DND-41 (cell line): ENCODE results near the gene NTN4.
"Not testable (repeated sequence)": the region's sequence is repeated elsewhere in the genome, so short reads cannot be mapped to it uniquely, and the experiment has no call there.

ENCODE experiments used
- ATAC-seq: fragments of 200-7000 bp; cut with Tn5 transposase; 3 replicates; pipeline ENCODE4 v1.9.1; 2021; ENCODE audit warnings: low read depth; ENCODE audit not compliant: insufficient read depth
- DNase-seq: peaks from one replicate; pipeline ENCODE4 v3.0.0-alpha.2; 2020
- H2AFZ ChIP-seq: 2 replicates; pipeline ENCODE4 v1.6.0; 2012; ENCODE audit warnings: low read depth, low read length
- H3K27ac ChIP-seq: 2 replicates; pipeline ENCODE4 v1.5.1; 2012; ENCODE audit warnings: low read length, inconsistent platforms
- H3K27me3 ChIP-seq: fragments of 200-600 bp; sonication (generic); 2 replicates; pipeline ENCODE4 v1.6.0; 2012; ENCODE audit warnings: low read length, mild to moderate bottlenecking, inconsistent platforms; ENCODE audit not compliant: insufficient read depth, poor library complexity
- H3K36me3 ChIP-seq: 2 replicates; pipeline ENCODE4 v1.5.1; 2012; ENCODE audit warnings: low read length, inconsistent platforms; ENCODE audit not compliant: insufficient read depth
- H3K4me1 ChIP-seq: 2 replicates; pipeline ENCODE4 v1.5.1; 2012; ENCODE audit warnings: mild to moderate bottlenecking, low read length; ENCODE audit not compliant: insufficient read depth
- H3K4me2 ChIP-seq: 2 replicates; pipeline ENCODE4 v1.6.0; 2012; ENCODE audit warnings: mild to moderate bottlenecking, moderate library complexity, low read length, inconsistent platforms; ENCODE audit not compliant: insufficient read depth
- H3K4me3 ChIP-seq, 2 experiments: fragments of 200-600 bp in 1 of 2; shearing (Covaris generic) in 1 of 2; 2 replicates each; pipeline ENCODE4 v1.5.1; 2012 to 2016; ENCODE audit warnings: inconsistent platforms in 2 of 2, low read length in 2 of 2, mild to moderate bottlenecking in 2 of 2, low read depth in 1 of 2, moderate library complexity in 1 of 2
- H3K79me2 ChIP-seq: 2 replicates; pipeline ENCODE4 v1.6.0; 2012; ENCODE audit warnings: low read length, inconsistent platforms; ENCODE audit not compliant: insufficient read depth
- H3K9ac ChIP-seq: 2 replicates; pipeline ENCODE4 v1.6.0; 2012; ENCODE audit warnings: low read depth, mild to moderate bottlenecking, inconsistent platforms, low read length, moderate library complexity
- H3K9me3 ChIP-seq: 2 replicates; pipeline ENCODE4 v1.5.1; 2012; ENCODE audit warnings: low read length, moderate library complexity, mild to moderate bottlenecking, inconsistent platforms; ENCODE audit not compliant: insufficient read depth, severe bottlenecking
- H4K20me1 ChIP-seq: 2 replicates; pipeline ENCODE4 v1.6.0; 2012; ENCODE audit warnings: low read length; ENCODE audit not compliant: insufficient read depth
- EZH2 ChIP-seq: IDR thresholded peaks from 3 replicates; pipeline ENCODE4 v1.6.1; 2012; ENCODE audit warnings: borderline replicate concordance, low read depth, mild to moderate bottlenecking, moderate library complexity, low read length, inconsistent platforms; ENCODE audit not compliant: severe bottlenecking
- TF ChIP-seq, protein P1 (sequence below): IDR thresholded peaks from 2 replicates; pipeline ENCODE4 v1.5.1; 2012; ENCODE audit warnings: borderline replicate concordance, low read length, moderate library complexity, mild to moderate bottlenecking; ENCODE audit not compliant: poor library complexity, severe bottlenecking; ENCODE audit errors: extremely low read depth

The NTN4 gene

DNA sequence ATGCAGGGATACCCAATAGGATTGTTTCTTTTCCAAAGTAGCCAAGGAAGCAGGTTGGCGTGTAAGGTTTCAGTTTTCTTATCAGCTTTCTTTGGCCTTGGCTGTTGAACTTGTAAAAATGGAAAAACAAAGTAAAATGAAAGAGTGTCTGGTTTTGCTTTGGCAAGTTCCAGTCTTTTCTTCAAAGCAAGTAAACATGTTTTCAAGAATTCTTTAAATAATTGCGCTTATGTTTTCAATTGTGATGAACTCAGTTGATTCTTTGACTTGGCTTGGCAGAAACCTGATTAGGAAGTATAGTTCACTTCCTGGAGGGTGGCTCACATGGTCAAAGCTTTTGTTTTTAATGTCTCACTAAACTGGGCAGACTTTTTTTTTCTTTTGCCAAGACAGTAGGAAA is 127.0 kb downstream of the NTN4 start:
- Histone ChIP-seq H3K79me2 (no peaks in the 10 kb centered on the region), H3K9ac (no peak overlapping the region), H3K4me3 (no peak overlapping the region), H3K9me3 (no peaks in the 10 kb centered on the region), H4K20me1 (no peaks in the 10 kb centered on the region), H2AFZ (no peak overlapping the region), H3K4me1 (no peaks in the 10 kb centered on the region), H3K27ac (no peak overlapping the region), H3K36me3 (no peaks in the 10 kb centered on the region), H3K4me2 (no peak overlapping the region), H3K27me3 (no peaks in the 10 kb centered on the region)
- DNase-seq (no peak), ATAC-seq (no peak)
- TF ChIP-seq, protein P1, sequence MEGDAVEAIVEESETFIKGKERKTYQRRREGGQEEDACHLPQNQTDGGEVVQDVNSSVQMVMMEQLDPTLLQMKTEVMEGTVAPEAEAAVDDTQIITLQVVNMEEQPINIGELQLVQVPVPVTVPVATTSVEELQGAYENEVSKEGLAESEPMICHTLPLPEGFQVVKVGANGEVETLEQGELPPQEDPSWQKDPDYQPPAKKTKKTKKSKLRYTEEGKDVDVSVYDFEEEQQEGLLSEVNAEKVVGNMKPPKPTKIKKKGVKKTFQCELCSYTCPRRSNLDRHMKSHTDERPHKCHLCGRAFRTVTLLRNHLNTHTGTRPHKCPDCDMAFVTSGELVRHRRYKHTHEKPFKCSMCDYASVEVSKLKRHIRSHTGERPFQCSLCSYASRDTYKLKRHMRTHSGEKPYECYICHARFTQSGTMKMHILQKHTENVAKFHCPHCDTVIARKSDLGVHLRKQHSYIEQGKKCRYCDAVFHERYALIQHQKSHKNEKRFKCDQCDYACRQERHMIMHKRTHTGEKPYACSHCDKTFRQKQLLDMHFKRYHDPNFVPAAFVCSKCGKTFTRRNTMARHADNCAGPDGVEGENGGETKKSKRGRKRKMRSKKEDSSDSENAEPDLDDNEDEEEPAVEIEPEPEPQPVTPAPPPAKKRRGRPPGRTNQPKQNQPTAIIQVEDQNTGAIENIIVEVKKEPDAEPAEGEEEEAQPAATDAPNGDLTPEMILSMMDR = no peak
- TF ChIP-seq EZH2 = no peak

DNA sequence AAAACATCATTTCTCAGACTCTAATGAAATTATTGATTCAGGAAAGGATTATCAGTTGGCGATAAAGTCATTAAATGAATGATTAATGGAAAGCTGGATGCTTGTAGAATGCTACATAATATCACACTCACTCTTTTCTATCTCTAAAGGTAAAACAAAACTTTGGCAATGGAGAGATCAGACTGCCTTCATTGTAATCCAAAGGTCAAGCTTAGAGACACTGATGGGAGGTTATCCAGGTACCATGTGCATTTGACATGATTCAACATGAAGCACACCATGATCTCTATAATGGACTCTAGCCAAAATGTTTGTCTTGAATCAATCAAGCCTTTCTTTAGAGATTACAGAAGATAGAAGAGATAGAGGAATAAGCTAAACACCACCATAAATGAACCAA is 129.2 kb downstream of the NTN4 start:
- Histone ChIP-seq H4K20me1 (no peaks in the 10 kb centered on the region), H3K27me3 (no peaks in the 10 kb centered on the region), H3K9me3 (no peaks in the 10 kb centered on the region), H3K27ac (no peak overlapping the region), H3K4me1 (no peaks in the 10 kb centered on the region), H3K4me3 (no peak overlapping the region), H3K79me2 (no peaks in the 10 kb centered on the region), H3K36me3 (no peaks in the 10 kb centered on the region), H3K9ac (no peak overlapping the region), H2AFZ (no peak overlapping the region), H3K4me2 (no peak overlapping the region)
- ATAC-seq (no peak), DNase-seq (no peak)
- TF ChIP-seq, protein P1 = no peak
- TF ChIP-seq EZH2 = no peak

DNA sequence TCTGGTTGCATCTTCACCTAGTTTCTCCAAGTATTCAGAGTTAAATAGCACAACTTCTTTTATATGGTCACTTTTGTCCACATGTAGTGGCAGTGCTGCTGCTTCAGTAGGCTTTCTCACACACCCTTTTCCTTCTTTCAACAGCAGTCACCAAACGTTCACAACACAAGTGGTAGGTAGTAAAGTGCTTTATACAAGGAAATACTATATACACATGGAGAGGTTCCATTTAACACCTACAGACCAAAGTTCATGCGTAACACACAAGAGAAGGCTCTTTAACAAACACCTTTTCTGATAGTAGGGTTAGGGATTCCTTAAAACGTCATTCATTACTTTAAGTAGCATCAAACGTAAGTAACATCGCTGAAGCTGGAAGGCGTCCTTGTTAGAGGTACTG is 132.2 kb downstream of the NTN4 start:
- Histone ChIP-seq H3K9ac (no peak overlapping the region), H3K27ac (no peak overlapping the region), H3K27me3 (no peaks in the 10 kb centered on the region), H3K36me3 (no peaks in the 10 kb centered on the region), H3K4me1 (no peaks in the 10 kb centered on the region), H3K79me2 (no peaks in the 10 kb centered on the region), H3K9me3 (no peaks in the 10 kb centered on the region), H3K4me2 (no peak overlapping the region), H2AFZ (no peak overlapping the region), H4K20me1 (no peaks in the 10 kb centered on the region), H3K4me3 (no peak overlapping the region)
- DNase-seq (no peak), ATAC-seq (no peak)
- TF ChIP-seq EZH2 = no peak
- TF ChIP-seq, protein P1 = no peak

DNA sequence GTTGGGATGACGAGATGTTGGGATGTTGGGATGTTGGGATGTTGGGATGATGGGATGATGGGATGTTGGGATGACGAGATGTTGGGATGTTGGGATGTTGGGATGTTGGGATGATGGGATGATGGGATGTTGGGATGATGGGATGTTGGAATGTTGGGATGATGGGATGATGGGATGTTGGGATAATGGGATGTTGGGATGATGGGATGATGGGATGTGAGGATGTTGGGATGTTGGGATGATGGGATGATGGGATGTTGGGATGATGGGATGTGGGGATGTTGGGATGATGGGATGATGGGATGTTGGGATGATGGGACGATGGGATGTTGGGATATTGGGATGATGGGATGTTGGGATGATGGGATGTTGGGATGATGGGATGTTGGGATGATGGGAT is 135.9 kb downstream of the NTN4 start:
- H3K9ac ChIP-seq, H4K20me1 ChIP-seq, ATAC-seq, H3K27me3 ChIP-seq, DNase-seq, H3K4me1 ChIP-seq, H3K36me3 ChIP-seq, H3K79me2 ChIP-seq, H3K9me3 ChIP-seq, H3K4me2 ChIP-seq, H3K4me3 ChIP-seq, H2AFZ ChIP-seq, H3K27ac ChIP-seq: not testable (repeated sequence)
